Adrenal gland (tissue), 5 donors: ENCODE results near the gene ZNF808.

ENCODE experiments used
- CTCF ChIP-seq, 6 experiments: fragments of 450-650 bp in 4 of 6; fragments of 200-600 bp in 2 of 6; sonication (generic) in 1 of 6; IDR thresholded peaks; 1 replicate in 5 of 6; 2 replicates in 1 of 6; pipeline versions ENCODE4 v1.5.1 to v1.8.0; 2016 to 2021; ENCODE audit warnings: antibody characterized with exemption in 6 of 6, mild to moderate bottlenecking in 2 of 6, moderate library complexity in 1 of 6
- POLR2A ChIP-seq, 2 donors: fragments of 450-650 bp; IDR thresholded peaks; one replicate each; pipeline ENCODE4 v1.6.1; 2017; ENCODE audit warnings: antibody characterized with exemption in 2 of 2, mild to moderate bottlenecking in 2 of 2, moderate library complexity in 1 of 2
- donor health status: DM: no; HTN: no; CAD: no.

GRCh38 chr19:52527134-52527955, at the start of gene ZNF808:
- peak; percentile 54 to 83 (median 76) for TF ChIP-seq CTCF (IDR thresholded peaks at IDR 0.05)
- peak; percentile 27 to 69 for TF ChIP-seq POLR2A (IDR thresholded peaks at IDR 0.05)
